DND-41 (cell line): ENCODE measurements around the gene RABGAP1L.

Experiments
- EZH2 ChIP-seq: IDR thresholded peaks from 3 replicates; pipeline ENCODE4 v1.6.1; 2012; ENCODE audit warnings: borderline replicate concordance, low read depth, mild to moderate bottlenecking, moderate library complexity, low read length, inconsistent platforms; ENCODE audit not compliant: severe bottlenecking
- TF ChIP-seq, protein P1 (sequence below): IDR thresholded peaks from 2 replicates; pipeline ENCODE4 v1.5.1; 2012; ENCODE audit warnings: borderline replicate concordance, low read length, moderate library complexity, mild to moderate bottlenecking; ENCODE audit not compliant: poor library complexity, severe bottlenecking; ENCODE audit errors: extremely low read depth

DNA sequence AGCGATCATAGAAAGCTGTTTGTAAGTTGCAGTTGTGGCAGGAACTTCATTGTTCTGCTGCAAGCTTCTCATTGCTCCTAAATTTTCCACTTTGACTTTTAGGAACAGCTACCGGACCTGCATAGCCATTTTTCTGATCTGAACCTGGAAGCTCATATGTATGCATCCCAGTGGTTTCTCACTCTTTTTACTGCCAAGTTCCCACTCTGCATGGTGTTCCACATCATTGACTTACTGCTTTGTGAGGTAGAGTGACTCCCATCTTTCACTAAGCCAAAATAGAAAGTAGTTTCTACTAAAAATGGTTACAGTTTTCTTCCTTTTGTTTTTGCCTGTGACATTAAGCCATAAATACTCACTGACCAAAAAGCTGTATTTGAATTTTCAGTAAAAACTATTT is 542.7 kb downstream of the RABGAP1L start:
- TF ChIP-seq, protein P1, sequence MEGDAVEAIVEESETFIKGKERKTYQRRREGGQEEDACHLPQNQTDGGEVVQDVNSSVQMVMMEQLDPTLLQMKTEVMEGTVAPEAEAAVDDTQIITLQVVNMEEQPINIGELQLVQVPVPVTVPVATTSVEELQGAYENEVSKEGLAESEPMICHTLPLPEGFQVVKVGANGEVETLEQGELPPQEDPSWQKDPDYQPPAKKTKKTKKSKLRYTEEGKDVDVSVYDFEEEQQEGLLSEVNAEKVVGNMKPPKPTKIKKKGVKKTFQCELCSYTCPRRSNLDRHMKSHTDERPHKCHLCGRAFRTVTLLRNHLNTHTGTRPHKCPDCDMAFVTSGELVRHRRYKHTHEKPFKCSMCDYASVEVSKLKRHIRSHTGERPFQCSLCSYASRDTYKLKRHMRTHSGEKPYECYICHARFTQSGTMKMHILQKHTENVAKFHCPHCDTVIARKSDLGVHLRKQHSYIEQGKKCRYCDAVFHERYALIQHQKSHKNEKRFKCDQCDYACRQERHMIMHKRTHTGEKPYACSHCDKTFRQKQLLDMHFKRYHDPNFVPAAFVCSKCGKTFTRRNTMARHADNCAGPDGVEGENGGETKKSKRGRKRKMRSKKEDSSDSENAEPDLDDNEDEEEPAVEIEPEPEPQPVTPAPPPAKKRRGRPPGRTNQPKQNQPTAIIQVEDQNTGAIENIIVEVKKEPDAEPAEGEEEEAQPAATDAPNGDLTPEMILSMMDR, result no peak
- no peak for TF ChIP-seq EZH2
